Thoracic aorta (tissue), 2 donors: ENCODE measurements around the gene RAB11FIP2. TPM values are rescaled to one million over a fixed set of nuclear protein-coding genes. Genes with fewer than 3 reads are reported as not detected.

Experiments used
- ATAC-seq: fragments of 150-250 bp; one replicate; pipeline ENCODE4 v1.8.0; 2017; ENCODE audit warnings: low read depth; ENCODE audit not compliant: insufficient number of reproducible peaks, low FRiP score
- DNase-seq: peaks from one replicate; pipeline ENCODE4 v3.0.0-alpha.2; 2020; ENCODE audit warnings: low spot score
- H3K27ac ChIP-seq, 2 donors: fragments of 200-600 bp; sonication (generic); 1 replicate in 1 of 2; 2 replicates in 1 of 2; pipeline ENCODE4 v1.5.1; 2016; ENCODE audit warnings: mild to moderate bottlenecking in 2 of 2, moderate library complexity in 2 of 2
- H3K27me3 ChIP-seq: fragments of 200-600 bp; sonication (generic); replicated peaks from 2 replicates; pipeline ENCODE4 v1.6.0; 2016; ENCODE audit warnings: mild to moderate bottlenecking; ENCODE audit not compliant: insufficient read depth
- H3K36me3 ChIP-seq: fragments of 200-600 bp; sonication (generic); one replicate; pipeline ENCODE4 v1.5.1; 2016
- H3K4me1 ChIP-seq, 2 donors: fragments of 200-600 bp; sonication (generic); 1 replicate in 1 of 2; 2 replicates in 1 of 2; pipeline versions ENCODE4 v1.5.1 to v1.6.0; 2016; ENCODE audit warnings: low read depth in 2 of 2, mild to moderate bottlenecking in 1 of 2; ENCODE audit not compliant: control insufficient read depth in 1 of 2
- H3K4me3 ChIP-seq: fragments of 200-600 bp; sonication (generic); 2 replicates; pipeline ENCODE4 v1.5.1; 2016; ENCODE audit warnings: mild to moderate bottlenecking
- H3K9me3 ChIP-seq: fragments of 200-600 bp; sonication (generic); 2 replicates; pipeline ENCODE4 v1.5.1; 2016
- total RNA-seq, 2 donors: library from RNA; depleted of rRNA; stranded (reverse); fragments of >200 nt; gene quantifications; one replicate each; pipeline versions ENCODE4 v1.1.0 to v1.2.3, GENCODE V29; 2016
- TF ChIP-seq, protein P1 (sequence below): fragments of 200-600 bp; sonication (generic); IDR thresholded peaks from one replicate; pipeline ENCODE4 v1.5.1; 2019; ENCODE audit warnings: antibody characterized with exemption

RAB11FIP2 gene
- total RNA-seq, 2 donors from 2014 or later, result 17.9 to 46.6 TPM

DNA sequence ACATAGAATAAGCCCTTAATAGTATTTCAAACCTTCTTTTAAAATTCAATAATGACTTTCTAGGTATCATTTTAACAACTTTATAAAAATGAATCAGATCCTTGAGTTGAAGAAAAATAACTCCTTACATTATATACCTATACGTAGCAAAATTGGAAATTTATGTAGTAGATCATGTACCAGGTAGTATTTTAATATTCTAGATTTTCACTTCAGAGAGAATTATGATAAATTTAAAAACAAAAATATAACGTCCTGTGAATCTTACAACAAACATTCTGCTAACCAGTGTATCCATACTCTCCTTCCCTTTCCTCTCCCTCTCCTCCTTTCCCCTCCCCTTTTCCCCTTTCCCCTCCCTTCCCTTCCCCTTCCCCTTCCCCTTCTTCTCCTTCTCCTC is 6.1 kb upstream of the RAB11FIP2 start:
- H3K36me3 ChIP-seq, result no peaks in the 10 kb centered on the region
- TF ChIP-seq, protein P1, sequence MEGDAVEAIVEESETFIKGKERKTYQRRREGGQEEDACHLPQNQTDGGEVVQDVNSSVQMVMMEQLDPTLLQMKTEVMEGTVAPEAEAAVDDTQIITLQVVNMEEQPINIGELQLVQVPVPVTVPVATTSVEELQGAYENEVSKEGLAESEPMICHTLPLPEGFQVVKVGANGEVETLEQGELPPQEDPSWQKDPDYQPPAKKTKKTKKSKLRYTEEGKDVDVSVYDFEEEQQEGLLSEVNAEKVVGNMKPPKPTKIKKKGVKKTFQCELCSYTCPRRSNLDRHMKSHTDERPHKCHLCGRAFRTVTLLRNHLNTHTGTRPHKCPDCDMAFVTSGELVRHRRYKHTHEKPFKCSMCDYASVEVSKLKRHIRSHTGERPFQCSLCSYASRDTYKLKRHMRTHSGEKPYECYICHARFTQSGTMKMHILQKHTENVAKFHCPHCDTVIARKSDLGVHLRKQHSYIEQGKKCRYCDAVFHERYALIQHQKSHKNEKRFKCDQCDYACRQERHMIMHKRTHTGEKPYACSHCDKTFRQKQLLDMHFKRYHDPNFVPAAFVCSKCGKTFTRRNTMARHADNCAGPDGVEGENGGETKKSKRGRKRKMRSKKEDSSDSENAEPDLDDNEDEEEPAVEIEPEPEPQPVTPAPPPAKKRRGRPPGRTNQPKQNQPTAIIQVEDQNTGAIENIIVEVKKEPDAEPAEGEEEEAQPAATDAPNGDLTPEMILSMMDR, result no peak
- no peak overlapping the region for H3K27ac ChIP-seq
- no peaks in the 10 kb centered on the region for H3K4me1 ChIP-seq
- H3K9me3 ChIP-seq, result no peaks in the 10 kb centered on the region
- DNase-seq (no peak), ATAC-seq (no peak)
- no peaks in the 10 kb centered on the region for H3K27me3 ChIP-seq
- no peak overlapping the region for H3K4me3 ChIP-seq

DNA sequence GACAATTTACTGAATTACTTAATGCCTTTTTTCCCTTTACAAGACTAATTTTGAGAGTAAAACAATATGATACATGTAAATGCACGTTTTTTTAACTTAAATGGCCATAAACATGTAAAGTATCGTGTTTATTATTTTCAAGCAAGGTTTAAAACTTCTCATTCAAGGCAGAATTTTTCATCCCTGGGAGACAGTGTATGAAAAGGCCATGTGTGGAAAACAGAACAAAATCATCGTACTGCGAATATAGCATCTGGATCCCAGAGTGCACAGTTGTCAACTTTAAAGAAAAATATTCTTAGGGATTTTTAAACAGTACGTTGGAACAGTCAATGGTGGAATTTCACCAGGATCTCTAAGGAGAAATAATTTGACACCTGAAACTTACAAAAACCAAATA is 1.1 kb upstream of the RAB11FIP2 start:
- no peak overlapping the region for H3K27ac ChIP-seq
- H3K9me3 ChIP-seq, result no peaks in the 10 kb centered on the region
- TF ChIP-seq, protein P1, result no peak
- no peak overlapping the region for H3K4me3 ChIP-seq
- H3K4me1 ChIP-seq, result peaks cover 14 to 24% of the 10 kb centered on the region in 2 donors
- no peaks in the 10 kb centered on the region for H3K27me3 ChIP-seq
- ATAC-seq (no peak), DNase-seq (no peak)
- no peaks in the 10 kb centered on the region for H3K36me3 ChIP-seq

DNA sequence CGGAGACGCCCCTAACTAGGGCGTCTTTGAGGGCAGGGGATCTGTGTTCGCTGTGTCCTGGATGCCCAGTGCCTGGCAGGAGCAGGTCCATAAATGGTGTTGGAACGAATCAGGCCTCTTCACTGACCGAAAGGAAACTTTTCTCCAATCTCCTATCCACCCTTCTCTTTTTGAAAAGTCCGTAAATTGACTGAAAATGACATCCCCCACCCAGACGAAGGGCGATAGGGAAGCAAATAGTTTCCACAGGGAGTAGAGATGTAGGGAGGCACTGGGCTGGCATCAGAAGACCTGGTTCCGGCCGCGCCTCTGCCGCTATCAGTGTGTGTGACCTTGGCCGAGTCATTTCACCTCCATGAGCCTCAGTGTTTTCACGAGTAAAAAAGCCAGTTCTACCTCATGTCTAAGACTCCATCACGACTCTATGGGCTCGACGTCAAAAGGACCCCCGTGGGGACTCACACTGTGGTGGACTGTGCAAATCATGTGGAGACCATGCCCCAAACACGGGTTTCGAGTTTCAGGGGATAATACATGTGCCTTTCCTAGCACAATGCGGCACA is 497 bp upstream of the RAB11FIP2 start:
- DNase-seq, result no peak
- Histone ChIP-seq H3K4me3 (peak overlapping the region; percentile 74), H3K9me3 (no peaks in the 10 kb centered on the region), H3K27ac (peak overlapping the region; percentile 89 to 92), H3K27me3 (no peaks in the 10 kb centered on the region), H3K4me1 (peaks cover 20 to 31% of the 10 kb centered on the region in 2 donors), H3K36me3 (no peaks in the 10 kb centered on the region)
- ATAC-seq, result no peak
- TF ChIP-seq, protein P1, result no peak

- ATAC-seq, result peak; percentile 76
- H3K4me1 ChIP-seq, result peaks cover 33 to 44% of the 10 kb centered on the region in 2 donors
- peak overlapping the region; percentile 89 to 92 for H3K27ac ChIP-seq
- H3K9me3 ChIP-seq, result no peaks in the 10 kb centered on the region
- no peaks in the 10 kb centered on the region for H3K36me3 ChIP-seq
- TF ChIP-seq, protein P1, result no peak
- no peaks in the 10 kb centered on the region for H3K27me3 ChIP-seq
- DNase-seq, result peak; percentile 31
- H3K4me3 ChIP-seq, result peak overlapping the region; percentile 74
Measured at GRCh38 chr10:118045837-118046394, 825 bp downstream of the RAB11FIP2 start.

DNA sequence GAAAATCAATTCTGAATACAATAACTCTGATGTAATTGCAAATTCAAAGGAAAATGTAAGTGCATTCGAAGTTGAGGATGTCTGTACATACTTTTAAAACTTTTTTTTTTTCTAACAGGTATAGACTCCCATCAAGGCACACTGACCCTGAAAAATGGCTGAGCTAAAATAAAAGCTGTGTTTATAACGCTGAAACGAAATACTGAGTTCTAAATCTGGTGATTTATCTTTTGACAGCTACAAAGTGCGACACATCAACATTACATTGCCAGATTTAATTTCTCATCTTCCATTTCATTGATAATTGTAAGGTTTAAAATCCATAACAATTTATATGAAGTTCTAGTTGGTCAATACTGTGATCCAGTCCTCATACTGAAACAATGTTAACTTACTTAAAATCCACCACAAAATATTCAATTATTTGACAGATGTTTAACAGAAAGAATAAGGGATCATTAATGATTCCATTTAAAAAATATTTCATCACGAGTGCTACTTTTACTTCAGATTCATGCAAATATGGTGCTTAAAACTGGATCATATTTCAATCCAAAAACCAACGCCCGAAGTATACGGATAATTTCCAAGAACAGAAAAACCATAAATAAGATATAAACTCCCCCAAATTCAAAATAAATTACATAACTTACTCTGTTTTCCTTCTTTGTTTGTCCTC is 1.4 kb downstream of the RAB11FIP2 start:
- no peaks in the 10 kb centered on the region for H3K36me3 ChIP-seq
- DNase-seq, result no peak
- no peaks in the 10 kb centered on the region for H3K27me3 ChIP-seq
- peak overlapping the region; percentile 74 for H3K4me3 ChIP-seq
- peaks cover 36 to 50% of the 10 kb centered on the region in 2 donors for H3K4me1 ChIP-seq
- ATAC-seq, result no peak
- H3K9me3 ChIP-seq, result no peaks in the 10 kb centered on the region
- TF ChIP-seq, protein P1, result no peak
- H3K27ac ChIP-seq, result peak overlapping the region; percentile 89 to 92
